Measurements from ENCODE around the gene F7. TPM values are rescaled to one million over a fixed set of nuclear protein-coding genes. Genes with fewer than 3 reads are reported as not detected.

The F7 gene
- total RNA-seq, 1 donor from 2014 or later, result 4.1 TPM

- H3K9me3 Mint-ChIP-seq, result no peaks in the 10 kb centered on the region
- no peaks in the 10 kb centered on the region for H3K4me1 Mint-ChIP-seq
- no peak for TF ChIP-seq CTCF (IDR thresholded peaks at IDR 0.05; ENCODE audit: unreplicated experiment)
- DNase-seq (ENCODE audit: low spot score in 2 of 2, unreplicated experiment in 2 of 2), result no peak
- H3K27me3 Mint-ChIP-seq (ENCODE audit: low read depth), result peaks cover 28% of the 10 kb centered on the region
- no peak overlapping the region for H3K4me3 Mint-ChIP-seq
- no peaks in the 10 kb centered on the region for H3K36me3 Mint-ChIP-seq
- no peak overlapping the region for H3K27ac Mint-ChIP-seq
Measured at GRCh38 chr13:113137691-113138298, 32.2 kb downstream of the F7 start.

GRCh38 chr13:113138792-113139551 lies 33.4 kb downstream of the F7 start:
- H3K4me3 Mint-ChIP-seq, result no peak overlapping the region

GRCh38 chr13:113139577-113139976 lies 34.0 kb downstream of the F7 start:
- no peaks in the 10 kb centered on the region for H3K4me1 Mint-ChIP-seq

More at GRCh38 chr13:113138792-113139551, 33.4 kb downstream of the F7 start:
- no peaks in the 10 kb centered on the region for H3K4me1 Mint-ChIP-seq
- H3K27ac Mint-ChIP-seq, result no peak overlapping the region
- H3K36me3 Mint-ChIP-seq, result no peaks in the 10 kb centered on the region
- no peak for DNase-seq (ENCODE audit: low spot score in 2 of 2, unreplicated experiment in 2 of 2)
- H3K9me3 Mint-ChIP-seq, result no peaks in the 10 kb centered on the region
- peaks cover 17% of the 10 kb centered on the region for H3K27me3 Mint-ChIP-seq (ENCODE audit: low read depth)
- no peak for TF ChIP-seq CTCF (IDR thresholded peaks at IDR 0.05; ENCODE audit: unreplicated experiment)

GRCh38 chr13:113140677-113141600 lies 35.3 kb downstream of the F7 start:
- no peak for TF ChIP-seq CTCF (IDR thresholded peaks at IDR 0.05; ENCODE audit: unreplicated experiment)
- no peak for DNase-seq (ENCODE audit: low spot score in 2 of 2, unreplicated experiment in 2 of 2)

More at GRCh38 chr13:113139577-113139976, 34.0 kb downstream of the F7 start:
- DNase-seq (ENCODE audit: low spot score in 2 of 2, unreplicated experiment in 2 of 2), result no peak
- no peak for TF ChIP-seq CTCF (IDR thresholded peaks at IDR 0.05; ENCODE audit: unreplicated experiment)
- Mint-ChIP-seq H3K9me3 (no peaks in the 10 kb centered on the region), H3K4me3 (no peak overlapping the region), H3K27ac (no peak overlapping the region), H3K36me3 (no peaks in the 10 kb centered on the region), H3K27me3 (ENCODE audit: low read depth) (peaks cover 12% of the 10 kb centered on the region)

GRCh38 chr13:113141601-113141970 lies 36.0 kb downstream of the F7 start:
- TF ChIP-seq CTCF (IDR thresholded peaks at IDR 0.05; ENCODE audit: unreplicated experiment), result no peak
- H3K27ac Mint-ChIP-seq, result no peak overlapping the region
- DNase-seq (ENCODE audit: low spot score in 2 of 2, unreplicated experiment in 2 of 2), result no peak
- H3K27me3 Mint-ChIP-seq (ENCODE audit: low read depth), result peaks cover 10% of the 10 kb centered on the region
- no peak overlapping the region for H3K4me3 Mint-ChIP-seq
- H3K36me3 Mint-ChIP-seq, result no peaks in the 10 kb centered on the region
- H3K9me3 Mint-ChIP-seq, result no peaks in the 10 kb centered on the region
- no peaks in the 10 kb centered on the region for H3K4me1 Mint-ChIP-seq

More at GRCh38 chr13:113140677-113141600, 35.3 kb downstream of the F7 start:
- Mint-ChIP-seq H3K4me3 (no peak overlapping the region), H3K27ac (no peak overlapping the region), H3K4me1 (no peaks in the 10 kb centered on the region), H3K27me3 (ENCODE audit: low read depth) (peaks cover 10% of the 10 kb centered on the region), H3K36me3 (no peaks in the 10 kb centered on the region), H3K9me3 (no peaks in the 10 kb centered on the region)

All from mesothelial cell of epicardium (in vitro differentiated cells).